NB4 (cell line): Measurements from ENCODE around the gene HAPLN2.

Source experiments
- CTCF ChIP-seq: IDR thresholded peaks from one replicate; pipeline ENCODE4 v1.5.1; 2012; ENCODE audit warnings: low read depth, low read length
- MAX ChIP-seq: IDR thresholded peaks from 2 replicates; pipeline ENCODE4 v1.6.1; 2011; ENCODE audit warnings: low read depth, low read length
- POLR2A ChIP-seq: IDR thresholded peaks from 2 replicates; pipeline ENCODE4 v1.6.1; 2011; ENCODE audit warnings: mild to moderate bottlenecking; ENCODE audit not compliant: insufficient read length; ENCODE audit errors: extremely low read depth

GRCh38 chr1:156663178-156663577 lies 44.0 kb downstream of the HAPLN2 start:
- TF ChIP-seq CTCF (no peak), MAX (no peak), POLR2A (no peak)
